WTC11 (cell line): ENCODE measurements around the gene KIAA1671. TPM values are rescaled to one million over a fixed set of nuclear protein-coding genes. Genes with fewer than 3 reads are reported as not detected.

ENCODE experiments used
- ATAC-seq: fragments of 200-7000 bp; cut with Tn5 transposase; 2 replicates; pipeline ENCODE4 v1.10.0; 2021; ENCODE audit warnings: mild to moderate bottlenecking, moderate library complexity
- CTCF ChIA-PET: fragments of 300-600 bp; sonication (Branson Sonifier 250); formaldehyde crosslinking; loops from one replicate; lab custom pipeline; 2021; ENCODE audit warnings: antibody characterized with exemption; lab: Charles Lee
- POLR2A ChIA-PET: fragments of 350-600 bp; sonication (Branson Sonifier 250); formaldehyde crosslinking; loops from one replicate; lab custom pipeline; 2021; ENCODE audit warnings: antibody characterized with exemption; lab: Charles Lee
- DNase-seq: peaks from one replicate; pipeline ENCODE4 v3.0.0; 2021; ENCODE audit warnings: low spot score
- H3K27ac Mint-ChIP-seq: 2 replicates; pipeline ENCODE4 v1.8.0; 2021; ENCODE audit warnings: mixed read lengths
- H3K27me3 Mint-ChIP-seq: 2 replicates; pipeline ENCODE4 v1.8.0; 2021; ENCODE audit warnings: low read depth, mild to moderate bottlenecking, moderate library complexity, mixed read lengths
- H3K36me3 Mint-ChIP-seq: 2 replicates; pipeline ENCODE4 v1.8.0; 2021; ENCODE audit warnings: mixed read lengths
- H3K4me1 Mint-ChIP-seq: 2 replicates; pipeline ENCODE4 v1.8.0; 2022; ENCODE audit warnings: mixed read lengths
- H3K4me3 Mint-ChIP-seq: 2 replicates; pipeline ENCODE4 v1.8.0; 2021; ENCODE audit warnings: mild to moderate bottlenecking, moderate library complexity, mixed read lengths
- H3K9me3 Mint-ChIP-seq: 2 replicates; pipeline ENCODE4 v1.8.0; 2021; ENCODE audit warnings: mixed read lengths
- FOXP1 ChIP-seq: sonication (generic); formaldehyde crosslinking; IDR thresholded peaks from 2 replicates; pipeline ENCODE4 v1.8.0; 2022; ENCODE audit warnings: missing genetic modification reagents, mild to moderate bottlenecking, moderate library complexity, borderline replicate concordance
- GABPB1 ChIP-seq: sonication (generic); formaldehyde crosslinking; IDR thresholded peaks from 2 replicates; pipeline ENCODE4 v1.8.1; 2023; ENCODE audit warnings: mild to moderate bottlenecking, missing genetic modification reagents
- HMGA2 ChIP-seq: fragments of 250-450 bp; sonication (Bioruptor Pico); IDR thresholded peaks from 2 replicates; pipeline ENCODE4 v1.4.0; 2021; ENCODE audit warnings: mild to moderate bottlenecking, moderate library complexity
- JUN ChIP-seq: sonication (generic); formaldehyde crosslinking; IDR thresholded peaks from 2 replicates; pipeline ENCODE4 v1.8.0; 2023; ENCODE audit warnings: mild to moderate bottlenecking, missing genetic modification reagents
- NR2C2 ChIP-seq: sonication (generic); formaldehyde crosslinking; IDR thresholded peaks from 2 replicates; pipeline ENCODE4 v1.8.0; 2022; ENCODE audit warnings: mild to moderate bottlenecking, missing genetic modification reagents
- PRRX2 ChIP-seq: fragments of 250-450 bp; sonication (Bioruptor Pico); IDR thresholded peaks from 2 replicates; pipeline ENCODE4 v1.8.0; 2021; ENCODE audit warnings: mild to moderate bottlenecking
- SMAD4 ChIP-seq: sonication (generic); formaldehyde crosslinking; IDR thresholded peaks from 2 replicates; pipeline ENCODE4 v1.8.0; 2022; ENCODE audit warnings: mild to moderate bottlenecking, missing genetic modification reagents
- SOX15 ChIP-seq: fragments of 250-450 bp; sonication (Bioruptor Pico); IDR thresholded peaks from 2 replicates; pipeline ENCODE4 v1.9.0; 2021; ENCODE audit warnings: mild to moderate bottlenecking
- TEAD1 ChIP-seq: sonication (generic); formaldehyde crosslinking; IDR thresholded peaks from 2 replicates; pipeline ENCODE4 v1.8.0; 2022; ENCODE audit warnings: mild to moderate bottlenecking, missing genetic modification reagents
- TEAD4 ChIP-seq: sonication (generic); formaldehyde crosslinking; IDR thresholded peaks from 2 replicates; pipeline ENCODE4 v1.8.0; 2022; ENCODE audit warnings: mild to moderate bottlenecking, missing genetic modification reagents
- TP53 ChIP-seq: sonication (generic); formaldehyde crosslinking; IDR thresholded peaks from 2 replicates; pipeline ENCODE4 v1.8.1; 2023; ENCODE audit warnings: mild to moderate bottlenecking, missing genetic modification reagents
- ZNF416 ChIP-seq: fragments of 250-450 bp; sonication (Bioruptor Pico); IDR thresholded peaks from 2 replicates; pipeline ENCODE4 v1.9.0; 2021; ENCODE audit warnings: mild to moderate bottlenecking, inconsistent platforms
- total RNA-seq: library from RNA; stranded (reverse); gene quantifications from 3 replicates; pipeline ENCODE4 v1.2.3, GENCODE V29; 2021
- TF ChIP-seq, protein P1 (sequence below): sonication (generic); formaldehyde crosslinking; IDR thresholded peaks from 2 replicates; pipeline ENCODE4 v1.8.1; 2022; ENCODE audit warnings: mild to moderate bottlenecking, moderate library complexity, missing genetic modification reagents
- TF ChIP-seq, protein P2 (sequence below): sonication (generic); formaldehyde crosslinking; IDR thresholded peaks from 2 replicates; pipeline ENCODE4 v1.8.0; 2023; ENCODE audit warnings: missing genetic modification reagents
- TF ChIP-seq, protein P3 (sequence below): sonication (generic); formaldehyde crosslinking; IDR thresholded peaks from 2 replicates; pipeline ENCODE4 v1.8.1; 2023; ENCODE audit warnings: mild to moderate bottlenecking, missing genetic modification reagents
- TF ChIP-seq, protein P4 (sequence below): sonication (generic); formaldehyde crosslinking; IDR thresholded peaks from 2 replicates; pipeline ENCODE4 v1.8.0; 2022; ENCODE audit warnings: missing genetic modification reagents
- TF ChIP-seq, protein P5 (sequence below): sonication (generic); formaldehyde crosslinking; IDR thresholded peaks from 2 replicates; pipeline ENCODE4 v1.8.1; 2023; ENCODE audit warnings: mild to moderate bottlenecking, missing genetic modification reagents, borderline replicate concordance
- TF ChIP-seq, protein P6 (sequence below): sonication (generic); formaldehyde crosslinking; IDR thresholded peaks from 2 replicates; pipeline ENCODE4 v1.8.0; 2022; ENCODE audit warnings: mild to moderate bottlenecking, missing genetic modification reagents

Gene KIAA1671
- total RNA-seq, 1 experiment from 2014 or later, result 26.0 TPM

DNA sequence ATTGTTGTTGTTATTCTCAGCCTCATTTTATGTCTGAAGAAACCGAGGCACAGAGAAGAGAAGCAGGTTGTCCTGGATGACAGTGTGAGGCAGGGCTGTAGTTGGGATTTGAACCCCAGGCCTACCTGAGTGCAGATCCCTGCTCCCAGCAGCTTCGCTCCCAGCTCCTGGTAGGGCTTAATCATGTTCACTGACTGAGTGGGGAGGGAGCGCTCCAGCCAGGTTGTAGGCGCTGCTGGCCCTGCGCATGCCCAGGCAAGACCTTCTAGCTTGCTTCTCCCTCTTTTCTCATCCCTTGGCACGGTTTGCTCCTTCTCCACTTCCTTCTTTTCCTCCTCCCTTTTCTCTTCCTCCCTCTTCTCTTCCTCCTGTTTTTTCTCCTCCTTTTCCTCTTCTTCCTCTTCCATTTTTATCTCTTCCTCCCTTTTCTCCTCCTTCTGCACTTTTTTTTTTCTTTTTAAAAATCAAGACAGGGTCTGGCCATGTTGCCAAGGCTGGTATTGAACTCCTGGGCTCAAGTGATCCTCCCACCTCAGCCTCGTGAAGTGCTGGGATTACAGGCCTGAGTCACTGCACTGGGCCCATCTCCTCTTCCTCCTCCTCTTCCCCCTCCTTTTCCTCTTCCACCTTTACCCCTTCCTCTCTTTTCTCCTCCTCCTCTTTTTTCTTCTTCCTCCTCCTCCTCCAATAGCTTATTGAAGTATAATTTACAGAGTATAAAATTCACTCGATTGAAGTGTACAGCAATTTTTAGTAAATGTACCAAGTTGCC, 109.3 kb downstream of the KIAA1671 start:
- CTCF ChIA-PET, result interaction anchor here (1.4 to 3.3 kb wide), 2 partner anchors 13 to 19 kb away, joined by 4 to 12 read pairs; no protein-coding TSS in a partner anchor

DNA sequence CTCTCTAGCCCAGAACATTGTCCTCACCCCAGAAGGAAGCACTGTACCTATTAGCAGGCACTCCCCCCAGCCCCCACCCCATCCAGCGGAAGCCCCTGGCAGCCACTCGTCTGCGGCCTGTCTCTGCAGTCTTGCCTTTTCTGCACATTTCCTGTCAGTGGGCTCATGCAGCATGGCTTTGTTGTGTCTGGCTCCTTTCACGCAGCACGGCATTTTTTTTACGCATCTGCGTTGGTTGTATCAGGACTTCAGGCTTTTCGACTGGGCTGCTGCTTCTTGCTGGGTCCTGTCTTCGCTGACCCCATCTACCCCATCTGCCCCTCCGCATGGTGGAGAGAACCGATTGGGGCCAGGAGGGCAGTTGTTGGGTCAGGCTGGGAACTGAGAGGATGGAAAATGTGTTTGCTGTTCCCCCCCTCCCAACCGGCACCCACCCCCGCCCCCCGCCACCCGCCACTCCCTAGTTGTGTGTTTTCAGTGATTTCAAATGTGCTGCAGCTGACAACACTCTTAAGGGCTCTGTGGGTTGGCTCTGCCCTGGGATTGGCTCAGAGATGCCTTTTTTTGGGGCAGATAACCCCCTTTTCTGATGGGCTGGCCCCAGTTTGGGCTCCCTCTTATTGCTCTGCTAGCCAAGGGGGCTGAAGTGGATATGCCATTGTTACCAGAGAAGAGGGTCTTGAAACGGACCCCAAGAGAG, 110.0 kb downstream of the KIAA1671 start:
- H3K27me3 Mint-ChIP-seq, result no peaks in the 10 kb centered on the region
- no peak for ATAC-seq
- H3K36me3 Mint-ChIP-seq, result peaks cover 4% of the 10 kb centered on the region; the same call in 1 of the 2 replicates
- peaks cover 21% of the 10 kb centered on the region for H3K4me1 Mint-ChIP-seq
- no peaks in the 10 kb centered on the region for H3K9me3 Mint-ChIP-seq
- H3K27ac Mint-ChIP-seq, result peak overlapping the region; percentile 95
- POLR2A ChIA-PET, result no interaction called here
- TF ChIP-seq FOXP1 (no peak), JUN (CRISPR knock-in tag) (no peak), SOX15 (CRISPR knock-in tag) (no peak), SMAD4 (CRISPR knock-in tag) (no peak), HMGA2 (CRISPR knock-in tag) (no peak), PRRX2 (no peak), GABPB1 (no peak), NR2C2 (CRISPR knock-in tag) (no peak), TEAD4 (no peak), TP53 (CRISPR knock-in tag) (no peak)
- TF ChIP-seq, protein P1, sequence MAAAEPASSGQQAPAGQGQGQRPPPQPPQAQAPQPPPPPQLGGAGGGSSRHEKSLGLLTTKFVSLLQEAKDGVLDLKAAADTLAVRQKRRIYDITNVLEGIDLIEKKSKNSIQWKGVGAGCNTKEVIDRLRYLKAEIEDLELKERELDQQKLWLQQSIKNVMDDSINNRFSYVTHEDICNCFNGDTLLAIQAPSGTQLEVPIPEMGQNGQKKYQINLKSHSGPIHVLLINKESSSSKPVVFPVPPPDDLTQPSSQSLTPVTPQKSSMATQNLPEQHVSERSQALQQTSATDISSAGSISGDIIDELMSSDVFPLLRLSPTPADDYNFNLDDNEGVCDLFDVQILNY (CRISPR knock-in tag), result no peak
- TF ChIP-seq, protein P2, sequence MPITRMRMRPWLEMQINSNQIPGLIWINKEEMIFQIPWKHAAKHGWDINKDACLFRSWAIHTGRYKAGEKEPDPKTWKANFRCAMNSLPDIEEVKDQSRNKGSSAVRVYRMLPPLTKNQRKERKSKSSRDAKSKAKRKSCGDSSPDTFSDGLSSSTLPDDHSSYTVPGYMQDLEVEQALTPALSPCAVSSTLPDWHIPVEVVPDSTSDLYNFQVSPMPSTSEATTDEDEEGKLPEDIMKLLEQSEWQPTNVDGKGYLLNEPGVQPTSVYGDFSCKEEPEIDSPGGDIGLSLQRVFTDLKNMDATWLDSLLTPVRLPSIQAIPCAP (CRISPR knock-in tag), result no peak
- TF ChIP-seq, protein P3, sequence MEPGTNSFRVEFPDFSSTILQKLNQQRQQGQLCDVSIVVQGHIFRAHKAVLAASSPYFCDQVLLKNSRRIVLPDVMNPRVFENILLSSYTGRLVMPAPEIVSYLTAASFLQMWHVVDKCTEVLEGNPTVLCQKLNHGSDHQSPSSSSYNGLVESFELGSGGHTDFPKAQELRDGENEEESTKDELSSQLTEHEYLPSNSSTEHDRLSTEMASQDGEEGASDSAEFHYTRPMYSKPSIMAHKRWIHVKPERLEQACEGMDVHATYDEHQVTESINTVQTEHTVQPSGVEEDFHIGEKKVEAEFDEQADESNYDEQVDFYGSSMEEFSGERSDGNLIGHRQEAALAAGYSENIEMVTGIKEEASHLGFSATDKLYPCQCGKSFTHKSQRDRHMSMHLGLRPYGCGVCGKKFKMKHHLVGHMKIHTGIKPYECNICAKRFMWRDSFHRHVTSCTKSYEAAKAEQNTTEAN, result no peak
- TF ChIP-seq, all 79 proteins: peak for 0
- CTCF ChIA-PET, result interaction anchor here (0.7 kb wide), 1 partner anchor 22 kb away, joined by 6 read pairs; no protein-coding TSS in a partner anchor
- no peak overlapping the region for H3K4me3 Mint-ChIP-seq
- no peak for DNase-seq

More for the DNA sequence above, 109.3 kb downstream of the KIAA1671 start:
- ATAC-seq, result no peak
- H3K27me3 Mint-ChIP-seq, result no peaks in the 10 kb centered on the region
- TF ChIP-seq TEAD1 (CRISPR knock-in tag), result no peak
- peaks cover 4% of the 10 kb centered on the region; the same call in 1 of the 2 replicates for H3K36me3 Mint-ChIP-seq
- no peak overlapping the region for H3K4me3 Mint-ChIP-seq
- H3K27ac Mint-ChIP-seq, result peak overlapping the region; percentile 95
- no peak for DNase-seq
- H3K9me3 Mint-ChIP-seq, result no peaks in the 10 kb centered on the region
- POLR2A ChIA-PET, result no interaction called here
- H3K4me1 Mint-ChIP-seq, result peaks cover 25% of the 10 kb centered on the region

DNA sequence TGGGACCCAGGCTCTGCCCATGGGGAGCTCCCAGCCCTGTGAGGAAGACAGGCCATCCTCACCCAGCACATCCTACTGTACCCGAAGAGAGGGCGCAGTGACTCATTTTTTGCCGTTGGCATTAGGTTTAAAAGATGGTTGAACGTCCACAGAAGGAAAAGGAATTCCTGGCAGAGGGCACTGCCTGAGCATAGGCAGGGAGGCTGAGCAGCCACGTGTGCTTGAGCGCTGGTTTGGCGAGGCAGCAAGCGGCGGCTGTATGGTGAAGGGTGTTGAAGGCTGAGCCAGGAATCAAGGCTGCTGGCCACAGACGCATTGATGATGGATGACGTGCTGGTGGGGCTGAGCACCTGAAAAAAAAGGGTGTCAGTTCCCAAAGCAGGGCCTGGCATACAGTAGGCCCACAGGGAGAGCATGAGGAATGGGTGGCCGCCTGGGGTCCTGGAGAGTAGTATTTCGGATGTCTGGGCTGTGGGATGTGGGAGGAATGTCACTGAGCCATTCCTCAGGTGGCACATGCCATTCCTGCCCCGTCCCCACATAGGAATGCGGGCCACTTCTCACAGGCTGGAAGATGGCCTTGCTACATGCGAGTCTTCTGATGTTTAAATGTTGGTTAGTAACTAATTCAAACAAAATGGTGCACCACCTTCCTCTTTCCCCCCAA, 112.5 kb downstream of the KIAA1671 start:
- Mint-ChIP-seq H3K27me3 (no peaks in the 10 kb centered on the region), H3K9me3 (no peaks in the 10 kb centered on the region), H3K4me1 (peaks cover 26% of the 10 kb centered on the region), H3K36me3 (peaks cover 4% of the 10 kb centered on the region; the same call in 1 of the 2 replicates), H3K27ac (peak overlapping the region; percentile 83), H3K4me3 (no peak overlapping the region)
- no peak for ATAC-seq
- ChIA-PET CTCF (no interaction called here), POLR2A (no interaction called here)
- DNase-seq, result no peak
- TF ChIP-seq, protein P4, sequence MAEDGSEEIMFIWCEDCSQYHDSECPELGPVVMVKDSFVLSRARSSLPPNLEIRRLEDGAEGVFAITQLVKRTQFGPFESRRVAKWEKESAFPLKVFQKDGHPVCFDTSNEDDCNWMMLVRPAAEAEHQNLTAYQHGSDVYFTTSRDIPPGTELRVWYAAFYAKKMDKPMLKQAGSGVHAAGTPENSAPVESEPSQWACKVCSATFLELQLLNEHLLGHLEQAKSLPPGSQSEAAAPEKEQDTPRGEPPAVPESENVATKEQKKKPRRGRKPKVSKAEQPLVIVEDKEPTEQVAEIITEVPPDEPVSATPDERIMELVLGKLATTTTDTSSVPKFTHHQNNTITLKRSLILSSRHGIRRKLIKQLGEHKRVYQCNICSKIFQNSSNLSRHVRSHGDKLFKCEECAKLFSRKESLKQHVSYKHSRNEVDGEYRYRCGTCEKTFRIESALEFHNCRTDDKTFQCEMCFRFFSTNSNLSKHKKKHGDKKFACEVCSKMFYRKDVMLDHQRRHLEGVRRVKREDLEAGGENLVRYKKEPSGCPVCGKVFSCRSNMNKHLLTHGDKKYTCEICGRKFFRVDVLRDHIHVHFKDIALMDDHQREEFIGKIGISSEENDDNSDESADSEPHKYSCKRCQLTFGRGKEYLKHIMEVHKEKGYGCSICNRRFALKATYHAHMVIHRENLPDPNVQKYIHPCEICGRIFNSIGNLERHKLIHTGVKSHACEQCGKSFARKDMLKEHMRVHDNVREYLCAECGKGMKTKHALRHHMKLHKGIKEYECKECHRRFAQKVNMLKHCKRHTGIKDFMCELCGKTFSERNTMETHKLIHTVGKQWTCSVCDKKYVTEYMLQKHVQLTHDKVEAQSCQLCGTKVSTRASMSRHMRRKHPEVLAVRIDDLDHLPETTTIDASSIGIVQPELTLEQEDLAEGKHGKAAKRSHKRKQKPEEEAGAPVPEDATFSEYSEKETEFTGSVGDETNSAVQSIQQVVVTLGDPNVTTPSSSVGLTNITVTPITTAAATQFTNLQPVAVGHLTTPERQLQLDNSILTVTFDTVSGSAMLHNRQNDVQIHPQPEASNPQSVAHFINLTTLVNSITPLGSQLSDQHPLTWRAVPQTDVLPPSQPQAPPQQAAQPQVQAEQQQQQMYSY, result no peak
- TF ChIP-seq, protein P5, sequence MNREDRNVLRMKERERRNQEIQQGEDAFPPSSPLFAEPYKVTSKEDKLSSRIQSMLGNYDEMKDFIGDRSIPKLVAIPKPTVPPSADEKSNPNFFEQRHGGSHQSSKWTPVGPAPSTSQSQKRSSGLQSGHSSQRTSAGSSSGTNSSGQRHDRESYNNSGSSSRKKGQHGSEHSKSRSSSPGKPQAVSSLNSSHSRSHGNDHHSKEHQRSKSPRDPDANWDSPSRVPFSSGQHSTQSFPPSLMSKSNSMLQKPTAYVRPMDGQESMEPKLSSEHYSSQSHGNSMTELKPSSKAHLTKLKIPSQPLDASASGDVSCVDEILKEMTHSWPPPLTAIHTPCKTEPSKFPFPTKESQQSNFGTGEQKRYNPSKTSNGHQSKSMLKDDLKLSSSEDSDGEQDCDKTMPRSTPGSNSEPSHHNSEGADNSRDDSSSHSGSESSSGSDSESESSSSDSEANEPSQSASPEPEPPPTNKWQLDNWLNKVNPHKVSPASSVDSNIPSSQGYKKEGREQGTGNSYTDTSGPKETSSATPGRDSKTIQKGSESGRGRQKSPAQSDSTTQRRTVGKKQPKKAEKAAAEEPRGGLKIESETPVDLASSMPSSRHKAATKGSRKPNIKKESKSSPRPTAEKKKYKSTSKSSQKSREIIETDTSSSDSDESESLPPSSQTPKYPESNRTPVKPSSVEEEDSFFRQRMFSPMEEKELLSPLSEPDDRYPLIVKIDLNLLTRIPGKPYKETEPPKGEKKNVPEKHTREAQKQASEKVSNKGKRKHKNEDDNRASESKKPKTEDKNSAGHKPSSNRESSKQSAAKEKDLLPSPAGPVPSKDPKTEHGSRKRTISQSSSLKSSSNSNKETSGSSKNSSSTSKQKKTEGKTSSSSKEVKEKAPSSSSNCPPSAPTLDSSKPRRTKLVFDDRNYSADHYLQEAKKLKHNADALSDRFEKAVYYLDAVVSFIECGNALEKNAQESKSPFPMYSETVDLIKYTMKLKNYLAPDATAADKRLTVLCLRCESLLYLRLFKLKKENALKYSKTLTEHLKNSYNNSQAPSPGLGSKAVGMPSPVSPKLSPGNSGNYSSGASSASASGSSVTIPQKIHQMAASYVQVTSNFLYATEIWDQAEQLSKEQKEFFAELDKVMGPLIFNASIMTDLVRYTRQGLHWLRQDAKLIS (CRISPR knock-in tag), result no peak
- TF ChIP-seq TP53 (CRISPR knock-in tag), result no peak
- TF ChIP-seq ZNF416, result no peak
- TF ChIP-seq, protein P6, sequence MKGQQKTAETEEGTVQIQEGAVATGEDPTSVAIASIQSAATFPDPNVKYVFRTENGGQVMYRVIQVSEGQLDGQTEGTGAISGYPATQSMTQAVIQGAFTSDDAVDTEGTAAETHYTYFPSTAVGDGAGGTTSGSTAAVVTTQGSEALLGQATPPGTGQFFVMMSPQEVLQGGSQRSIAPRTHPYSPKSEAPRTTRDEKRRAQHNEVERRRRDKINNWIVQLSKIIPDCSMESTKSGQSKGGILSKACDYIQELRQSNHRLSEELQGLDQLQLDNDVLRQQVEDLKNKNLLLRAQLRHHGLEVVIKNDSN, result no peak
